HepG2 (cell line): ENCODE data around the gene FBXL20. TPM values are rescaled to one million over a fixed set of nuclear protein-coding genes. Genes with fewer than 3 reads are reported as not detected.
A peak's percentile ranks its signal among the peaks of the same experiment; 100 is the strongest.

Experiments used
- FOXK1 ChIP-seq: sonication (generic); formaldehyde crosslinking; IDR thresholded peaks from 2 replicates; pipeline ENCODE4 v1.4.0; 2020; ENCODE audit warnings: low read depth, missing genetic modification reagents, borderline replicate concordance
- HDAC2 ChIP-seq: sonication (generic); formaldehyde crosslinking; IDR thresholded peaks from 2 replicates; pipeline ENCODE4 v1.4.0; 2020; ENCODE audit warnings: missing genetic modification reagents
- KDM5A ChIP-seq: fragments of 200-600 bp; sonication (generic); IDR thresholded peaks from 2 replicates; pipeline ENCODE4 v1.7.0; 2018; ENCODE audit warnings: antibody characterized with exemption, mild to moderate bottlenecking, low read length, borderline replicate concordance
- MXD4 ChIP-seq: IDR thresholded peaks from 2 replicates; pipeline ENCODE4 v1.6.1; 2016; ENCODE audit warnings: mild to moderate bottlenecking, missing biosample characterization, missing genetic modification reagents
- NPAS2 ChIP-seq: sonication (generic); formaldehyde crosslinking; IDR thresholded peaks from 2 replicates; pipeline ENCODE4 v1.8.0; 2022; ENCODE audit warnings: mild to moderate bottlenecking, missing genetic modification reagents, borderline replicate concordance
- PHF5A ChIP-seq: IDR thresholded peaks from one replicate; pipeline ENCODE4 v1.6.1; 2018; ENCODE audit warnings: low read depth, missing genetic modification reagents; ENCODE audit not compliant: unreplicated experiment
- RFX1 ChIP-seq: fragments of 450-650 bp; IDR thresholded peaks from 2 replicates; pipeline ENCODE4 v1.6.1; 2017
- SIN3B ChIP-seq: fragments of 150-350 bp; IDR thresholded peaks from 2 replicates; pipeline ENCODE4 v1.6.1; 2014; ENCODE audit warnings: low read length
- YY1 ChIP-seq: IDR thresholded peaks from 2 replicates; pipeline ENCODE4 v1.6.1; 2011; ENCODE audit warnings: low read length, low read depth, moderate library complexity, mild to moderate bottlenecking; ENCODE audit not compliant: insufficient read depth, insufficient replicate concordance
- ZBTB37 ChIP-seq: sonication (generic); formaldehyde crosslinking; IDR thresholded peaks from 2 replicates; pipeline ENCODE4 v1.4.0; 2020; ENCODE audit warnings: mild to moderate bottlenecking, missing genetic modification reagents
- ZBTB40 ChIP-seq, 2 experiments: fragments of 450-650 bp in 1 of 2; sonication (generic) in 1 of 2; formaldehyde crosslinking in 1 of 2; IDR thresholded peaks; 2 replicates each; pipeline versions ENCODE4 v1.6.1 to v1.8.0; 2016 to 2022; ENCODE audit warnings: antibody characterized with exemption in 1 of 2, mild to moderate bottlenecking in 1 of 2, missing genetic modification reagents in 1 of 2
- ZGPAT ChIP-seq: IDR thresholded peaks from 2 replicates; pipeline ENCODE4 v1.6.1; 2016; ENCODE audit warnings: mild to moderate bottlenecking
- ZNF33B ChIP-seq: sonication (generic); formaldehyde crosslinking; IDR thresholded peaks from 2 replicates; pipeline ENCODE4 v1.5.1; 2020; ENCODE audit warnings: mild to moderate bottlenecking, missing genetic modification reagents
- ZNF367 ChIP-seq: sonication (generic); formaldehyde crosslinking; IDR thresholded peaks from 2 replicates; pipeline ENCODE4 v1.4.0; 2020; ENCODE audit warnings: missing genetic modification reagents, borderline replicate concordance
- ZNF451 ChIP-seq: sonication (generic); formaldehyde crosslinking; IDR thresholded peaks from 2 replicates; pipeline ENCODE4 v1.5.0; 2020; ENCODE audit warnings: mild to moderate bottlenecking, missing genetic modification reagents
- ZNF773 ChIP-seq: sonication (generic); formaldehyde crosslinking; IDR thresholded peaks from 2 replicates; pipeline ENCODE4 v1.4.0; 2020; ENCODE audit warnings: missing genetic modification reagents, borderline replicate concordance
- ZSCAN31 ChIP-seq: sonication (generic); formaldehyde crosslinking; IDR thresholded peaks from 2 replicates; pipeline ENCODE4 v1.5.0; 2020; ENCODE audit warnings: low read depth, mild to moderate bottlenecking, missing genetic modification reagents
- polyA plus RNA-seq, 8 experiments: library from polyadenylated mRNA; depleted of rRNA in 3 of 8; stranded (reverse) in 7 of 8; unstranded in 1 of 8; fragments of >200 nt; fragmentation: Illumina TruSeq in 4 of 8; extraction: Trizol in 4 of 8; gene quantifications; 2 replicates each; pipeline versions ENCODE4 v1.2.1 to v1.2.3, GENCODE V29; 2011 to 2016; ENCODE audit warnings: low read depth in 4 of 8, missing spikeins in 1 of 8, mixed read lengths in 1 of 8; ENCODE audit not compliant: insufficient read depth in 1 of 8
- total RNA-seq, 5 experiments: library from RNA; depleted of rRNA; stranded (reverse); fragments of >200 nt; fragmentation: Illumina TruSeq; extraction: Trizol; gene quantifications; 2 replicates each; pipeline ENCODE4 v1.2.3, GENCODE V29; 2016; ENCODE audit warnings: low read depth in 1 of 5

FBXL20 gene
- total and polyA plus RNA-seq, 2 of the 13 experiments (the other 11 are each of a cell fraction or from before 2014, with no cell fraction given): 10.2 to 10.3 TPM

GRCh38 chr17:39401412-39402243 is at the start of gene FBXL20 (continued):
- no peak for TF ChIP-seq ZBTB40 (IDR thresholded peaks at IDR 0.05)
- peak; percentile 55; the same call in 1 of the 2 replicates for TF ChIP-seq ZBTB40 (CRISPR knock-in tag; IDR thresholded peaks at IDR 0.05)
- TF ChIP-seq KDM5A: peak; percentile 93
- no peak for TF ChIP-seq RFX1
- no peak for TF ChIP-seq ZBTB37
- peak; percentile 99 for TF ChIP-seq FOXK1 (CRISPR knock-in tag)
- TF ChIP-seq ZNF33B (CRISPR knock-in tag): no peak
- TF ChIP-seq SIN3B: peak; percentile 74; the same call in 1 of the 2 replicates
- TF ChIP-seq ZSCAN31: peak; percentile 82
- TF ChIP-seq ZNF367 (CRISPR knock-in tag): 0 out of 2 replicates have a peak, but pooled peaks have one; percentile 13
- TF ChIP-seq MXD4: 0 out of 2 replicates have a peak, but pooled peaks have one; percentile 71
- no peak for TF ChIP-seq NPAS2 (CRISPR knock-in tag)
- peak; percentile 82 for TF ChIP-seq ZGPAT (CRISPR knock-in tag)
- peak; percentile 35 for TF ChIP-seq YY1
- peak; percentile 37 for TF ChIP-seq PHF5A (CRISPR knock-in tag)
- peak; percentile 48; the same call in 1 of the 2 replicates for TF ChIP-seq HDAC2
- TF ChIP-seq ZNF451 (CRISPR knock-in tag): peak; percentile 31; the same call in 1 of the 2 replicates
- TF ChIP-seq ZNF773: peak; percentile 74; the same call in 1 of the 2 replicates
